K562 (cell line): Measurements from ENCODE around the gene PRICKLE3. TPM values are rescaled to one million over a fixed set of nuclear protein-coding genes. Genes with fewer than 3 reads are reported as not detected.
A peak's percentile ranks its signal among the peaks of the same experiment; 100 is the strongest.

Source experiments
- HDAC8 ChIP-seq: fragments of 450-650 bp; IDR thresholded peaks from 2 replicates; pipeline ENCODE4 v1.6.1; 2016; ENCODE audit warnings: mild to moderate bottlenecking, missing genetic modification characterization, moderate library complexity, missing compliant biosample characterization
- HSF4 ChIP-seq: fragments of 250-450 bp; sonication (Bioruptor Pico); IDR thresholded peaks from 2 replicates; pipeline ENCODE4 v2.1.2; 2022; ENCODE audit warnings: mild to moderate bottlenecking, moderate library complexity, borderline replicate concordance
- KLF6 ChIP-seq: fragments of 250-450 bp; sonication (Bioruptor Pico); IDR thresholded peaks from 2 replicates; pipeline ENCODE4 v1.4.0; 2020; ENCODE audit warnings: mild to moderate bottlenecking, moderate library complexity, borderline replicate concordance
- NFRKB ChIP-seq: fragments of 450-650 bp; IDR thresholded peaks from 2 replicates; pipeline ENCODE4 v1.6.1; 2016; ENCODE audit warnings: low read depth
- ZNF121 ChIP-seq: sonication (generic); formaldehyde crosslinking; conservative IDR thresholded peaks from 2 replicates; pipeline ENCODE4 v1.8.0; 2022; ENCODE audit warnings: missing genetic modification reagents
- ZNF766 ChIP-seq: fragments of 200-800 bp; sonication (Bioruptor generic); conservative IDR thresholded peaks from 2 replicates; pipeline ENCODE4 v1.6.1; 2016; ENCODE audit warnings: missing genetic modification characterization, missing compliant biosample characterization
- polyA plus RNA-seq, 8 experiments: library from polyadenylated mRNA; depleted of rRNA in 4 of 8; stranded (reverse) in 5 of 8; unstranded in 3 of 8; fragments of >200 nt; fragmentation: Nextera tagmentation in 2 of 8; fragmentation: Illumina TruSeq in 1 of 8; extraction: Ambion mirVana in 2 of 8; extraction: Trizol in 1 of 8; gene quantifications; 2 replicates each; pipeline versions ENCODE4 v1.2.1 to v1.2.3, GENCODE V29; 2011 to 2014; ENCODE audit warnings: inconsistent platforms in 1 of 8, missing spikeins in 1 of 8
- total RNA-seq, 7 experiments: library from RNA; depleted of rRNA in 6 of 7; stranded (reverse); fragments of >200 nt in 6 of 7; fragmentation: Illumina TruSeq in 2 of 7; extraction: Trizol in 2 of 7; gene quantifications; 2 replicates each; pipeline versions ENCODE4 v1.2.1 to v1.2.3, GENCODE V29; 2011 to 2021; ENCODE audit warnings: low replicate concordance in 1 of 7
- TF ChIP-seq, protein P1 (sequence below): fragments of 250-450 bp; sonication (Bioruptor Pico); IDR thresholded peaks from 2 replicates; pipeline ENCODE4 v1.8.0; 2021; ENCODE audit warnings: mild to moderate bottlenecking, moderate library complexity
- TF ChIP-seq, protein P2 (sequence below): fragments of 450-650 bp; formaldehyde crosslinking; IDR thresholded peaks from 2 replicates; pipeline ENCODE4 v1.4.0; 2020; ENCODE audit warnings: mild to moderate bottlenecking, mixed read lengths

Gene PRICKLE3
- total and polyA plus RNA-seq, 9 of the 15 experiments (the other 6 are each of a cell fraction or from before 2014, with no cell fraction given), result 1.1 to 44.3 (median 14.0) TPM

DNA sequence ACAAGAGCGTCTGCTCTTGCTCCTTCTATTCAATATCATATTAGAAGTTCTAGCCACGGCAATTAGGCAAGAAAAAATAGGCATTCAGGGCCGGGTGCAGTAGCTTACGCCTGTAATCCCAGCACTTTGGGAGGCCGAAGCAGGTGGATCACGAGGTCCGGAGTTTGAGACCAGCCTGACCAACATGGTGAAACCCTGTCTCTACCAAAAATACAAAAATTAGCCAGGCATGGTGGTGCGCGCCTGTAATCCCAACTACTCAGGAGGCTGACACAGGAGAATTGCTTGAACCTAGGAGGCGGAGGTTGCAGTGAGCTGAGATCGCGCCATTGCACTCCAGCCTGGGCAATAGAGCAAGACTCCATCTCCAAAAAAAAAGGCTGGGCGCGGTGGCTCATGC lies 36.9 kb downstream of the PRICKLE3 start (continued):
- TF ChIP-seq ZNF766 (CRISPR knock-in tag) (0 out of 2 replicates have a peak, but pooled peaks have one; percentile 2), KLF6 (CRISPR knock-in tag) (peak; percentile 30; the same call in 1 of the 2 replicates), HSF4 (peak; percentile 72; the same call in 1 of the 2 replicates), NFRKB (peak; percentile 67; the same call in 1 of the 2 replicates), ZNF121 (CRISPR knock-in tag) (peak; percentile 46; the same call in 1 of the 2 replicates), HDAC8 (0 out of 2 replicates have a peak, but pooled peaks have one; percentile 51)
- TF ChIP-seq, protein P1, sequence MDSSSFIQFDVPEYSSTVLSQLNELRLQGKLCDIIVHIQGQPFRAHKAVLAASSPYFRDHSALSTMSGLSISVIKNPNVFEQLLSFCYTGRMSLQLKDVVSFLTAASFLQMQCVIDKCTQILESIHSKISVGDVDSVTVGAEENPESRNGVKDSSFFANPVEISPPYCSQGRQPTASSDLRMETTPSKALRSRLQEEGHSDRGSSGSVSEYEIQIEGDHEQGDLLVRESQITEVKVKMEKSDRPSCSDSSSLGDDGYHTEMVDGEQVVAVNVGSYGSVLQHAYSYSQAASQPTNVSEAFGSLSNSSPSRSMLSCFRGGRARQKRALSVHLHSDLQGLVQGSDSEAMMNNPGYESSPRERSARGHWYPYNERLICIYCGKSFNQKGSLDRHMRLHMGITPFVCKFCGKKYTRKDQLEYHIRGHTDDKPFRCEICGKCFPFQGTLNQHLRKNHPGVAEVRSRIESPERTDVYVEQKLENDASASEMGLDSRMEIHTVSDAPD (CRISPR knock-in tag), result 0 out of 2 replicates have a peak, but pooled peaks have one; percentile 19
- TF ChIP-seq, protein P2, sequence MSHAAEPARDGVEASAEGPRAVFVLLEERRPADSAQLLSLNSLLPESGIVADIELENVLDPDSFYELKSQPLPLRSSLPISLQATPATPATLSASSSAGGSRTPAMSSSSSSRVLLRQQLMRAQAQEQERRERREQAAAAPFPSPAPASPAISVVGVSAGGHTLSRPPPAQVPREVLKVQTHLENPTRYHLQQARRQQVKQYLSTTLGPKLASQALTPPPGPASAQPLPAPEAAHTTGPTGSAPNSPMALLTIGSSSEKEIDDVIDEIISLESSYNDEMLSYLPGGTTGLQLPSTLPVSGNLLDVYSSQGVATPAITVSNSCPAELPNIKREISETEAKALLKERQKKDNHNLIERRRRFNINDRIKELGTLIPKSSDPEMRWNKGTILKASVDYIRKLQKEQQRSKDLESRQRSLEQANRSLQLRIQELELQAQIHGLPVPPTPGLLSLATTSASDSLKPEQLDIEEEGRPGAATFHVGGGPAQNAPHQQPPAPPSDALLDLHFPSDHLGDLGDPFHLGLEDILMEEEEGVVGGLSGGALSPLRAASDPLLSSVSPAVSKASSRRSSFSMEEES (CRISPR knock-in tag), result peak; percentile 49
